H1 (cell line): ENCODE results near the gene HEXIM2. TPM values are rescaled to one million over a fixed set of nuclear protein-coding genes. Genes with fewer than 3 reads are reported as not detected.

Experiments
- CTCF ChIA-PET: fragments of 300-600 bp; sonication (Branson Sonifier 250); formaldehyde crosslinking; loops from one replicate; lab custom pipeline; 2021; ENCODE audit not compliant: partially characterized antibody; lab: Charles Lee
- POLR2A ChIA-PET: fragments of 300-600 bp; sonication (Branson Sonifier 250); formaldehyde crosslinking; loops from one replicate; lab custom pipeline; 2021; ENCODE audit warnings: inconsistent platforms; ENCODE audit not compliant: partially characterized antibody; lab: Charles Lee
- DNase-seq, 2 experiments: peaks; one replicate each; pipeline versions ENCODE4 v3.0.0 to v3.0.0-alpha.2; 2010 to 2022; ENCODE audit warnings: low spot score in 2 of 2, low read depth in 1 of 2, mixed read lengths in 1 of 2
- FAIRE-seq: peaks from 2 replicates; lab custom pipeline; 2011; peaks lifted over from hg19 to GRCh38; lab: Jason Lieb, UNC
- H2AFZ ChIP-seq: 2 replicates; pipeline ENCODE4 v1.8.1; 2012; ENCODE audit warnings: low read length, inconsistent platforms
- H2AK5ac ChIP-seq: 2 replicates; pipeline ENCODE4 v1.6.1; 2013; ENCODE audit warnings: low read depth, low read length
- H2BK120ac ChIP-seq: replicated peaks from 2 replicates; pipeline ENCODE3; 2013; ENCODE audit warnings: low read depth, low read length, inconsistent platforms
- H2BK12ac ChIP-seq: 2 replicates; pipeline ENCODE4 v1.6.1; 2013; ENCODE audit warnings: low read depth, low read length
- H2BK15ac ChIP-seq: 2 replicates; pipeline ENCODE4 v1.6.1; 2013; ENCODE audit warnings: low read length
- H2BK20ac ChIP-seq: 2 replicates; pipeline ENCODE4 v1.6.1; 2013; ENCODE audit warnings: low read length
- H2BK5ac ChIP-seq: 2 replicates; pipeline ENCODE4 v1.6.1; 2013; ENCODE audit warnings: low read depth, low read length
- H3K14ac ChIP-seq: 2 replicates; pipeline ENCODE4 v1.6.1; 2013; ENCODE audit warnings: inconsistent platforms; ENCODE audit not compliant: insufficient read length
- H3K18ac ChIP-seq: 2 replicates; pipeline ENCODE4 v1.6.1; 2013; ENCODE audit warnings: low read length; ENCODE audit errors: extremely low read depth
- H3K23ac ChIP-seq: 2 replicates; pipeline ENCODE4 v1.6.1; 2013; ENCODE audit warnings: inconsistent platforms; ENCODE audit not compliant: insufficient read length
- H3K23me2 ChIP-seq: 2 replicates; pipeline ENCODE4 v1.6.1; 2013; ENCODE audit warnings: low read depth, low read length
- H3K27ac ChIP-seq: 2 replicates; pipeline ENCODE4 v1.6.1; 2011; ENCODE audit warnings: low read depth, low read length, inconsistent platforms
- H3K27me3 ChIP-seq, 4 experiments: replicated peaks in 1 of 4; 1 replicate in 1 of 4; 2 replicates in 3 of 4; pipeline versions ENCODE4 v1.6.1 to v1.8.1; 2011 to 2013; ENCODE audit warnings: low read length in 3 of 4, mild to moderate bottlenecking in 3 of 4, inconsistent platforms in 2 of 4, mixed read lengths in 2 of 4, moderate library complexity in 1 of 4; ENCODE audit not compliant: control insufficient read depth in 3 of 4, insufficient read depth in 3 of 4; ENCODE audit errors: extremely low read depth in 1 of 4
- H3K36me3 ChIP-seq, 4 experiments: 2 replicates each; pipeline versions ENCODE4 v1.6.1 to v1.8.1; 2011 to 2013; ENCODE audit warnings: mild to moderate bottlenecking in 4 of 4, low read length in 3 of 4, moderate library complexity in 2 of 4, control low read depth in 1 of 4, inconsistent platforms in 1 of 4; ENCODE audit not compliant: insufficient read depth in 4 of 4, control insufficient read depth in 2 of 4
- H3K4ac ChIP-seq: replicated peaks from 2 replicates; pipeline ENCODE3; 2013; ENCODE audit warnings: low read length, low read depth, mixed read lengths, inconsistent platforms; ENCODE audit not compliant: insufficient read length
- H3K4me1 ChIP-seq, 4 experiments: replicated peaks in 1 of 4; 1 replicate in 1 of 4; 2 replicates in 3 of 4; pipeline versions ENCODE4 v1.6.1 to v1.8.1; 2011 to 2013; ENCODE audit warnings: low read length in 3 of 4, inconsistent platforms in 2 of 4, mixed read lengths in 1 of 4; ENCODE audit not compliant: insufficient read depth in 4 of 4, control insufficient read depth in 3 of 4
- H3K4me2 ChIP-seq, 2 experiments: 2 replicates each; pipeline versions ENCODE4 v1.6.1 to v1.8.1; 2011 to 2013; ENCODE audit warnings: low read depth in 2 of 2, low read length in 2 of 2, control low read depth in 1 of 2, inconsistent platforms in 1 of 2, mild to moderate bottlenecking in 1 of 2; ENCODE audit not compliant: insufficient read depth in 1 of 2
- H3K4me3 ChIP-seq, 4 experiments: fragments of 200-600, 300-600 bp in 1 of 4; sonication (generic), shearing (Covaris generic), sonication (Bioruptor Twin) in 1 of 4; 2 replicates each; pipeline versions ENCODE4 v1.5.1 to v1.8.1; 2011 to 2016; ENCODE audit warnings: low read length in 4 of 4, low read depth in 3 of 4, control low read depth in 2 of 4, inconsistent platforms in 2 of 4, mild to moderate bottlenecking in 2 of 4, mixed read lengths in 1 of 4, moderate library complexity in 1 of 4; ENCODE audit not compliant: insufficient read depth in 2 of 4; ENCODE audit errors: extremely low read depth in 1 of 4
- H3K56ac ChIP-seq: replicated peaks from 2 replicates; pipeline ENCODE3; 2013; ENCODE audit warnings: low read depth, mild to moderate bottlenecking, mixed read lengths, low read length, inconsistent platforms; ENCODE audit not compliant: insufficient read length
- H3K79me1 ChIP-seq: 2 replicates; pipeline ENCODE4 v1.6.1; 2013; ENCODE audit warnings: low read depth, low read length, control low read depth
- H3K79me2 ChIP-seq, 2 experiments: 2 replicates each; pipeline versions ENCODE4 v1.6.1 to v1.8.1; 2012 to 2013; ENCODE audit warnings: low read length in 2 of 2, mild to moderate bottlenecking in 2 of 2, inconsistent platforms in 1 of 2; ENCODE audit not compliant: insufficient read depth in 2 of 2, control insufficient read depth in 1 of 2
- H3K9ac ChIP-seq, 4 experiments: replicated peaks in 1 of 4; 1 replicate in 1 of 4; 2 replicates in 3 of 4; pipeline versions ENCODE4 v1.6.1 to v1.8.1; 2011 to 2013; ENCODE audit warnings: low read depth in 3 of 4, low read length in 3 of 4, control low read depth in 2 of 4, mild to moderate bottlenecking in 2 of 4, moderate library complexity in 2 of 4, inconsistent platforms in 1 of 4; ENCODE audit errors: extremely low read depth in 1 of 4
- H3K9me3 ChIP-seq, 2 experiments: 2 replicates each; pipeline versions ENCODE4 v1.6.1 to v1.8.1; 2012 to 2013; ENCODE audit warnings: mild to moderate bottlenecking in 2 of 2, moderate library complexity in 2 of 2, control low read depth in 1 of 2, inconsistent platforms in 1 of 2, low read depth in 1 of 2, low read length in 1 of 2, mixed read lengths in 1 of 2; ENCODE audit not compliant: insufficient read depth in 2 of 2
- H4K20me1 ChIP-seq, 2 experiments: replicated peaks in 1 of 2; 2 replicates each; pipeline versions ENCODE3 to v1.8.1; 2011 to 2013; ENCODE audit warnings: inconsistent platforms in 2 of 2, low read length in 2 of 2, mild to moderate bottlenecking in 1 of 2; ENCODE audit not compliant: insufficient read depth in 2 of 2, control insufficient read depth in 1 of 2
- H4K5ac ChIP-seq: 2 replicates; pipeline ENCODE4 v1.6.1; 2013; ENCODE audit warnings: low read length, low read depth, mixed read lengths, inconsistent platforms; ENCODE audit not compliant: insufficient read length
- H4K8ac ChIP-seq: 2 replicates; pipeline ENCODE4 v1.8.0; 2013; ENCODE audit warnings: mild to moderate bottlenecking, moderate library complexity, low read length, inconsistent platforms; ENCODE audit not compliant: insufficient read depth; ENCODE audit errors: extremely low read depth
- H4K91ac ChIP-seq: replicated peaks from 2 replicates; pipeline ENCODE3; 2013; ENCODE audit warnings: low read length, mixed read lengths, inconsistent platforms; ENCODE audit not compliant: insufficient read length
- BCL11A ChIP-seq, 2 experiments: IDR thresholded peaks; one replicate each; pipeline ENCODE4 v1.6.1; 2011; ENCODE audit warnings: low read depth in 2 of 2, low read length in 2 of 2, mild to moderate bottlenecking in 2 of 2
- BRCA1 ChIP-seq: IDR thresholded peaks from 2 replicates; pipeline ENCODE4 v1.6.1; 2012; ENCODE audit warnings: low read depth, low read length, improper control_type of control experiment
- HDAC6 ChIP-seq: IDR thresholded peaks from one replicate; pipeline ENCODE4 v1.7.1; 2012; ENCODE audit warnings: low read depth, mild to moderate bottlenecking, inconsistent platforms, low read length, moderate library complexity
- JUN ChIP-seq: IDR thresholded peaks from 2 replicates; pipeline ENCODE4 v1.6.1; 2011; ENCODE audit warnings: low read depth, mild to moderate bottlenecking, improper control_type of control experiment, low read length
- KDM1A ChIP-seq: fragments of 200-600, 300-600 bp; sonication (generic); IDR thresholded peaks from 2 replicates; pipeline ENCODE4 v1.7.1; 2016; ENCODE audit warnings: mild to moderate bottlenecking, low read length, borderline replicate concordance
- MAFK ChIP-seq: IDR thresholded peaks from 2 replicates; pipeline ENCODE4 v1.6.1; 2012; ENCODE audit warnings: low read depth, mild to moderate bottlenecking, improper control_type of control experiment, low read length
- RFX5 ChIP-seq: IDR thresholded peaks from 2 replicates; pipeline ENCODE4 v1.6.1; 2011; ENCODE audit warnings: low read depth, low read length, improper control_type of control experiment, borderline replicate concordance
- WGBS, 2 experiments: shearing (Covaris generic) in 1 of 2; methylation state at CpG; one replicate each; pipeline versions ENCODE4 v1.1.6 to v1.1.7; 2013 to 2015; ENCODE audit warnings: low lambda C conversion rate in 2 of 2, mixed read lengths in 2 of 2, inconsistent platforms in 1 of 2, low coverage in 1 of 2, missing lambda C conversion rate in 1 of 2; ENCODE audit not compliant: insufficient replicate concordance in 2 of 2, insufficient coverage in 1 of 2, insufficient read length in 1 of 2; ENCODE audit errors: extremely low coverage in 1 of 2, missing lambda C conversion rate in 1 of 2; 5-methylcytosine and 5-hydroxymethylcytosine counted together
- polyA plus RNA-seq, 7 experiments: library from polyadenylated mRNA; depleted of rRNA in 3 of 7; stranded (reverse) in 5 of 7; unstranded in 2 of 7; fragments of >200 nt in 5 of 7; fragments of 200-250 nt in 2 of 7; gene quantifications; 1 replicate in 5 of 7; 2 replicates in 1 of 7; 4 replicates in 1 of 7; pipeline versions ENCODE4 v1.2.1 to v1.2.3, GENCODE V29; 2011 to 2013; ENCODE audit warnings: missing spikeins in 2 of 7, mixed read lengths in 2 of 7
- total RNA-seq: library from RNA; stranded (reverse); fragmentation: NEBNext Ultra II Directional; extraction: Animal tissue kit (Norgen Biotek cat#: 25700); gene quantifications from 2 replicates; pipeline ENCODE4 v1.2.1, GENCODE V29; 2021
- TF ChIP-seq, protein P1 (sequence below): IDR thresholded peaks from 2 replicates; pipeline ENCODE4 v1.6.1; 2011; ENCODE audit warnings: low read length, improper control_type of control experiment

Gene HEXIM2
- total and polyA plus RNA-seq, 2 of the 8 experiments (the other 6 are each of a cell fraction or from before 2014, with no cell fraction given), result 7.5 to 13.2 TPM

DNA sequence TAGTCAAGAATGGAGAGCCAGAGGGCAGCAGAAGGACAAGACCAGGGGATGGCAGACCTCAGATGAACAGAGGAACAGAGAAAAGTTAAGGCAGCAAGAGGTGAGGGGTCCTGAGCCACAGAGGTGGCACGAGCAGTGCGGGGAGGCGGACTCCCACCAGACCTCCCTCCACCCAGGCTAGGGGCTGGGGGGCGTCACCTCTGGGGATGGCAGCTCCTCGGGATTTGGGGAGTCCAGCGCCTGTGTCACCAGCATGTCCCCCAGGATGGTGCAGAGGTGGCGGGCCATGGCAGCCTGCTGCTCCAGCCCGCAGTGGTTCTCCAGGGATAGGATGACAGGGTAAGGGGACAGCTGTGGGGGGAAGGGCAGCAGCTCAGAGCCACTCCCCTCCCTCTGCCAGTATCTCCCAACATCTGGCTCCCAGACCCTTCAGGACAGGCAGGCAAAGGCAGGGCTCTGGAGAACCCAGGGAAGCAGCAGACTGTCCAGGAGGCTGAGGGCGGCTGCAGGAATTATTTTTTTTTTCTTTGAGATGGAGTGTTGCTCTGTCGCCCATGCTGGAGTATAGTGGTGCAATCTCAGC, 45.1 kb upstream of the HEXIM2 start:
- no peaks in the 10 kb centered on the region for H3K9me3 ChIP-seq
- H3K27me3 ChIP-seq, result no peaks in the 10 kb centered on the region
- H4K20me1 ChIP-seq, result peaks cover 0 to 2% of the 10 kb centered on the region in 2 experiments
- H2AFZ ChIP-seq, result no peak overlapping the region
- peaks cover 0 to 9% (median 5%) of the 10 kb centered on the region in 4 experiments; a peak in 3 of 7 replicates for H3K4me1 ChIP-seq
- no peak for DNase-seq
- H3K4ac ChIP-seq, result no peak overlapping the region
- no peak overlapping the region for H3K18ac ChIP-seq
- no peak for FAIRE-seq
- no peak overlapping the region for H3K9ac ChIP-seq
- ChIA-PET CTCF (interaction anchor here (1.2 to 4.7 kb wide), 9 partner anchors 11 to 103 kb away, joined by 3 to 50 read pairs (median 3); partner anchors contain the start of genes ACBD4 and PLCD3), POLR2A (interaction anchor here (0.7 to 1.8 kb wide), 6 partner anchors 9 to 32 kb away, joined by 3 to 10 read pairs (median 4); partner anchors contain the start of gene HEXIM1)
- H3K4me3 ChIP-seq, result no peak overlapping the region
- H2BK120ac ChIP-seq, result no peak overlapping the region
- no peak overlapping the region for H3K14ac ChIP-seq
- no peak overlapping the region for H2AK5ac ChIP-seq
- no peaks in the 10 kb centered on the region for H3K79me2 ChIP-seq
- no peaks in the 10 kb centered on the region for H3K79me1 ChIP-seq
- H4K8ac ChIP-seq, result no peak overlapping the region
- no peaks in the 10 kb centered on the region for H3K23me2 ChIP-seq
- H3K23ac ChIP-seq, result no peak overlapping the region
- H3K4me2 ChIP-seq, result no peak overlapping the region
- no peak overlapping the region for H2BK20ac ChIP-seq
- no peak overlapping the region for H4K91ac ChIP-seq
- H4K5ac ChIP-seq, result no peak overlapping the region
- no peak overlapping the region for H2BK15ac ChIP-seq
- H2BK5ac ChIP-seq, result no peak overlapping the region; the same call in 1 of the 2 replicates
- H2BK12ac ChIP-seq, result no peak overlapping the region
- H3K27ac ChIP-seq, result no peak overlapping the region
- H3K56ac ChIP-seq, result no peak overlapping the region
- no peaks in the 10 kb centered on the region for H3K36me3 ChIP-seq
- 83% methylated on average over 10 of the region's 10 CpGs; no CpG with 5 or more reads in 1 of the 2 experiments for WGBS, 2 experiments
- TF ChIP-seq JUN, result no peak
- no peak for TF ChIP-seq BRCA1
- no peak for TF ChIP-seq BCL11A (IDR thresholded peaks at IDR 0.05; ENCODE audit: low read depth in 2 of 2, low read length in 2 of 2)
- TF ChIP-seq KDM1A, result no peak
- no peak for TF ChIP-seq MAFK
- no peak for TF ChIP-seq RFX5
- TF ChIP-seq HDAC6, result no peak
- TF ChIP-seq, protein P1, sequence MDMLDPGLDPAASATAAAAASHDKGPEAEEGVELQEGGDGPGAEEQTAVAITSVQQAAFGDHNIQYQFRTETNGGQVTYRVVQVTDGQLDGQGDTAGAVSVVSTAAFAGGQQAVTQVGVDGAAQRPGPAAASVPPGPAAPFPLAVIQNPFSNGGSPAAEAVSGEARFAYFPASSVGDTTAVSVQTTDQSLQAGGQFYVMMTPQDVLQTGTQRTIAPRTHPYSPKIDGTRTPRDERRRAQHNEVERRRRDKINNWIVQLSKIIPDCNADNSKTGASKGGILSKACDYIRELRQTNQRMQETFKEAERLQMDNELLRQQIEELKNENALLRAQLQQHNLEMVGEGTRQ, result no peak
